PC-3 (cell line): ENCODE measurements around the gene SLC45A2. TPM values are rescaled to one million over a fixed set of nuclear protein-coding genes. Genes with fewer than 3 reads are reported as not detected.
"Not testable (repeated sequence)": the region's sequence is repeated elsewhere in the genome, so short reads cannot be mapped to it uniquely, and the experiment has no call there.

ENCODE experiments used
- ATAC-seq: fragments of 200-7000 bp; cut with Tn5 transposase; 2 replicates; pipeline ENCODE4 v1.9.1; 2020; ENCODE audit warnings: mild to moderate bottlenecking, moderate library complexity
- BruUV-seq: library from RNA; stranded (reverse); fragments of 400-500 nt; replicated peaks from 2 replicates; lab custom pipeline; 2021; lab: Mats Ljungman, UMichigan
- CTCF ChIA-PET: fragments of 300-600 bp; sonication (Branson Sonifier 250); formaldehyde crosslinking; loops from one replicate; lab custom pipeline; 2022; ENCODE audit warnings: antibody characterized with exemption; lab: Charles Lee
- POLR2A ChIA-PET: fragments of 300-600 bp; sonication (Branson Sonifier 250); formaldehyde crosslinking; loops from one replicate; lab custom pipeline; 2022; ENCODE audit warnings: antibody characterized with exemption; ENCODE audit not compliant: unreplicated experiment; lab: Charles Lee
- DNase-seq: peaks from one replicate; pipeline ENCODE4 v3.0.0-alpha.2; 2015
- H2AFZ ChIP-seq: fragments of 300-600 bp; sonication (generic); 2 replicates; pipeline ENCODE4 v1.6.0; 2016; ENCODE audit warnings: antibody characterized with exemption, low read length
- H3F3A ChIP-seq: fragments of 300-600 bp; sonication (generic); one replicate; pipeline ENCODE4 v1.6.0; 2017; ENCODE audit warnings: antibody characterized with exemption, low read length, control low read depth, mild to moderate bottlenecking; ENCODE audit not compliant: unreplicated experiment
- H3K27ac ChIP-seq: fragments of 300-600 bp; sonication (generic); 2 replicates; pipeline ENCODE4 v1.5.1; 2016; ENCODE audit warnings: mild to moderate bottlenecking, low read length
- H3K27me3 ChIP-seq: fragments of 300-600 bp; sonication (generic); 2 replicates; pipeline ENCODE4 v1.6.1; 2016; ENCODE audit warnings: low read length, mixed read lengths
- H3K36me3 ChIP-seq: fragments of 300-600 bp; sonication (generic); 2 replicates; pipeline ENCODE4 v1.6.1; 2016; ENCODE audit warnings: low read depth, mixed run types, low read length, mixed read lengths
- H3K4me1 ChIP-seq: fragments of 300-600 bp; sonication (generic); 2 replicates; pipeline ENCODE4 v1.5.1; 2016; ENCODE audit warnings: low read length; ENCODE audit not compliant: insufficient read depth
- H3K4me2 ChIP-seq: fragments of 300-600 bp; sonication (generic); 2 replicates; pipeline ENCODE4 v1.6.0; 2016; ENCODE audit warnings: low read length
- H3K4me3 ChIP-seq: fragments of 300-600 bp; sonication (generic); 2 replicates; pipeline ENCODE4 v1.5.1; 2016; ENCODE audit warnings: mild to moderate bottlenecking, low read length, mixed read lengths
- H3K79me2 ChIP-seq: fragments of 300-600 bp; sonication (generic); 2 replicates; pipeline ENCODE4 v1.6.1; 2017; ENCODE audit warnings: low read length, mixed read lengths
- H3K9ac ChIP-seq: fragments of 300-600 bp; sonication (generic); 2 replicates; pipeline ENCODE4 v1.6.0; 2016; ENCODE audit warnings: mild to moderate bottlenecking, low read length
- H3K9me2 ChIP-seq: fragments of 300-600 bp; sonication (generic); replicated peaks from 2 replicates; pipeline ENCODE4 v1.6.1; 2016; ENCODE audit warnings: mixed run types, low read length, mixed read lengths
- H3K9me3 ChIP-seq: fragments of 300-600 bp; sonication (generic); 2 replicates; pipeline ENCODE4 v1.6.1; 2016; ENCODE audit warnings: low read length, mixed read lengths
- H4K20me1 ChIP-seq: fragments of 300-600 bp; sonication (generic); 2 replicates; pipeline ENCODE4 v1.6.1; 2016; ENCODE audit warnings: low read length, mixed read lengths
- CTCF ChIP-seq: fragments of 300-600 bp; sonication (generic); conservative IDR thresholded peaks from 2 replicates; pipeline ENCODE4 v1.5.1; 2017; ENCODE audit warnings: antibody characterized with exemption, low read depth, mild to moderate bottlenecking, low read length
- EZH2 ChIP-seq: fragments of 300-600 bp; sonication (generic); IDR thresholded peaks from one replicate; pipeline ENCODE4 v1.6.1; 2017; ENCODE audit warnings: antibody characterized with exemption, mild to moderate bottlenecking, low read length; ENCODE audit not compliant: unreplicated experiment
- EZH2phosphoT487 ChIP-seq: fragments of 300-600 bp; sonication (generic); IDR thresholded peaks from 2 replicates; pipeline ENCODE4 v1.6.1; 2018; ENCODE audit warnings: mild to moderate bottlenecking, antibody characterized with exemption, low read length, borderline replicate concordance
- intact Hi-C: fragments of 100-400 bp; cut with micrococcal nuclease; formaldehyde crosslinking; loops from 2 replicates; pipeline ENCODE4 v1.9.0; 2023
- total RNA-seq: library from RNA; depleted of rRNA; stranded (reverse); fragments of >200 nt; gene quantifications from 2 replicates; pipeline ENCODE4 v1.2.3, GENCODE V29; 2014

The SLC45A2 gene
- total RNA-seq, 1 experiment from 2014 or later, result not detected

GRCh38 chr5:33927685-33928084 lies 56.8 kb downstream of the SLC45A2 start:
- Histone ChIP-seq H3K4me2 (no peak overlapping the region), H2AFZ (no peak overlapping the region), H3K9me3 (no peaks in the 10 kb centered on the region), H3K27ac (no peak overlapping the region), H3K4me3 (no peak overlapping the region), H3K9me2 (no peaks in the 10 kb centered on the region), H3K4me1 (no peaks in the 10 kb centered on the region), H3K79me2 (no peaks in the 10 kb centered on the region), H3F3A (no peaks in the 10 kb centered on the region), H4K20me1 (no peaks in the 10 kb centered on the region), H3K9ac (no peak overlapping the region), H3K36me3 (no peaks in the 10 kb centered on the region), H3K27me3 (no peaks in the 10 kb centered on the region)
- ChIA-PET CTCF (no interaction called here), POLR2A (no interaction called here)
- BruUV-seq, result no TSS peak
- intact Hi-C loops, result no loop called here
- ATAC-seq, result no peak
- DNase-seq, result no peak
- TF ChIP-seq EZH2, result no peak
- no peak for TF ChIP-seq CTCF
- no peak for TF ChIP-seq EZH2phosphoT487

DNA sequence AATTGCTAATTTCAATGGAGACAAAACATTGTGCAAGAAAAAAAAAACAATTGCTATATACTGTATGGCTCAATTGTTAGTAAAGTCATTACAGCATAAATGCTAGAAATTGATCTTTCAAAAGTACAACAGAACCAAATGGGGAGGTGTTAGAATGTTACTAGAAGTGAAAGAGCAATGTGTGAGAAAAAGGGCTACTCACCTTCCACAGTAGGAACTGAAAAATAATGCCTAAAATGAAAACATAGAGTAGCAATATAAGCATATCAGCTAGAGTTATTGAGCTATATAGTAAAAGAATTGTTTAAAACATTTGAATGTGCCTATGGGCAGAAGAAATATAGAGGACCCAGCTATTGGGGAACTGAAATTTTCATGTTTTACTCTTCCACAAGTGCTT lies 59.2 kb downstream of the SLC45A2 start:
- ChIA-PET CTCF (no interaction called here), POLR2A (no interaction called here)
- BruUV-seq, result no TSS peak
- H3K9me2 ChIP-seq, result no peaks in the 10 kb centered on the region
- ATAC-seq (no peak), DNase-seq (no peak)
- H3K27ac ChIP-seq, result no peak overlapping the region
- H3K36me3 ChIP-seq, result no peaks in the 10 kb centered on the region
- no peak overlapping the region for H3K4me2 ChIP-seq
- H3F3A ChIP-seq, result no peaks in the 10 kb centered on the region
- H3K9ac ChIP-seq, result no peak overlapping the region
- intact Hi-C loops, result no loop called here
- H3K4me3 ChIP-seq, result no peak overlapping the region
- no peaks in the 10 kb centered on the region for H3K79me2 ChIP-seq
- no peaks in the 10 kb centered on the region for H3K9me3 ChIP-seq
- H3K27me3 ChIP-seq, result no peaks in the 10 kb centered on the region
- no peaks in the 10 kb centered on the region for H3K4me1 ChIP-seq
- no peak overlapping the region for H2AFZ ChIP-seq
- TF ChIP-seq EZH2 (no peak), EZH2phosphoT487 (no peak), CTCF (no peak)
- no peaks in the 10 kb centered on the region for H4K20me1 ChIP-seq

- Histone ChIP-seq H3F3A (no peaks in the 10 kb centered on the region), H3K9me3 (peaks cover 12% of the 10 kb centered on the region), H3K9ac (no peak overlapping the region), H3K36me3 (no peaks in the 10 kb centered on the region), H3K27me3 (no peaks in the 10 kb centered on the region), H3K9me2 (no peaks in the 10 kb centered on the region), H3K79me2 (no peaks in the 10 kb centered on the region), H3K27ac (no peak overlapping the region), H3K4me3 (no peak overlapping the region), H2AFZ (no peak overlapping the region), H3K4me2 (no peak overlapping the region), H3K4me1 (no peaks in the 10 kb centered on the region), H4K20me1 (no peaks in the 10 kb centered on the region)
- intact Hi-C loops, result no loop called here
- POLR2A ChIA-PET, result interaction anchor here (0.6 kb wide), 1 partner anchor 187 kb away, joined by 5 read pairs; no protein-coding TSS in a partner anchor
- ATAC-seq (no peak), DNase-seq (no peak)
- BruUV-seq, result no TSS peak
- TF ChIP-seq EZH2phosphoT487 (no peak), CTCF (no peak), EZH2 (no peak)
- CTCF ChIA-PET, result no interaction called here
Observed at GRCh38 chr5:33921002-33921401, 63.5 kb downstream of the SLC45A2 start.

DNA sequence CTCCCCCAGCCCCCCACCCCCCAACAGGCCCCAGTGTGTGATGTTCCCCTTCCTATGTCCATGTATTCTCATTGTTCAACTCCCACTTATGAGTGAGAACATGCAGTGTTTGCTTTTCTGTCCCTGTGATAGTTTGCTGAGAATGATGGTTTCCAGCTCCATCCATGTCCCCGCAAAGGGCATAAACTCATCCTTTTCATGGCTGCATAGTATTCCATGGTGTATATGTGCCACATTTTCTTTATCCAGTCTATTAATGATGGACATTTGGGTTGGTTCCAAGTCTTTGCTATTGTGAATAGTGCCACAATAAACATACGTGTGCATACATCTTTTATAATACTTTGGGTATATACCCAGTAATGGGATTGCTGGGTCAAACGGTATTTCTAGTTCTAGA lies 69.6 kb downstream of the SLC45A2 start:
- H3K27ac ChIP-seq, H3K79me2 ChIP-seq, H3K36me3 ChIP-seq, ATAC-seq, BruUV-seq, POLR2A ChIA-PET, DNase-seq, H2AFZ ChIP-seq, intact Hi-C loops, H4K20me1 ChIP-seq, H3K4me2 ChIP-seq, H3K9ac ChIP-seq, CTCF ChIA-PET, H3K4me1 ChIP-seq, H3F3A ChIP-seq, H3K9me2 ChIP-seq, H3K4me3 ChIP-seq, H3K27me3 ChIP-seq: not testable (repeated sequence)
- peaks cover 12% of the 10 kb centered on the region for H3K9me3 ChIP-seq
